HG02973 (cell line): Measurements from ENCODE around the gene TNP2.
A peak's percentile ranks its signal among the peaks of the same experiment; 100 is the strongest.

Source experiments
- ATAC-seq: cut with Tn5 transposase; IDR thresholded peaks from one replicate; pipeline ENCODE4 v1.9.1; 2021; ENCODE audit warnings: moderate library complexity; ENCODE audit not compliant: unreplicated experiment

Gene TNP2

GRCh38 chr16:11258553-11259492 lies 10.3 kb downstream of the TNP2 start:
- no peak for ATAC-seq

GRCh38 chr16:11257131-11257938 lies 11.8 kb downstream of the TNP2 start:
- no peak for ATAC-seq

GRCh38 chr16:11256661-11257130 lies 12.4 kb downstream of the TNP2 start:
- ATAC-seq: no peak

- ATAC-seq: peak; percentile 42
Measured at GRCh38 chr16:11255737-11256660, 13.1 kb downstream of the TNP2 start, which contains the start of gene SOCS1. TSS of gene SOCS1 (minus strand) at chr16:11256204. CDS start at chr16:11255478, 726 bp downstream.

GRCh38 chr16:11254913-11255736 lies 14.0 kb downstream of the TNP2 start:
- ATAC-seq: no peak

- ATAC-seq: no peak
Measured at GRCh38 chr16:11253995-11254912, 14.9 kb downstream of the TNP2 start.

GRCh38 chr16:11253009-11253994 lies 15.8 kb downstream of the TNP2 start:
- no peak for ATAC-seq

- no peak for ATAC-seq
Measured at GRCh38 chr16:11252482-11252931, 16.6 kb downstream of the TNP2 start.

- ATAC-seq: no peak
Measured at GRCh38 chr16:11251525-11252481, 17.3 kb downstream of the TNP2 start.

- ATAC-seq: no peak
Measured at GRCh38 chr16:11250786-11251524, 18.2 kb downstream of the TNP2 start.

GRCh38 chr16:11250091-11250785 lies 18.9 kb downstream of the TNP2 start:
- no peak for ATAC-seq

- ATAC-seq: no peak
Measured at GRCh38 chr16:11249233-11250061, 19.7 kb downstream of the TNP2 start.

- ATAC-seq: no peak
Measured at GRCh38 chr16:11248133-11248532, 21.0 kb downstream of the TNP2 start.

- ATAC-seq: no peak
Measured at GRCh38 chr16:11245988-11246387, 23.1 kb downstream of the TNP2 start.
